ENCODE results near the gene NPBWR2.
"Not testable (repeated sequence)": the region's sequence is repeated elsewhere in the genome, so short reads cannot be mapped to it uniquely, and the experiment has no call there.

Gene NPBWR2

DNA sequence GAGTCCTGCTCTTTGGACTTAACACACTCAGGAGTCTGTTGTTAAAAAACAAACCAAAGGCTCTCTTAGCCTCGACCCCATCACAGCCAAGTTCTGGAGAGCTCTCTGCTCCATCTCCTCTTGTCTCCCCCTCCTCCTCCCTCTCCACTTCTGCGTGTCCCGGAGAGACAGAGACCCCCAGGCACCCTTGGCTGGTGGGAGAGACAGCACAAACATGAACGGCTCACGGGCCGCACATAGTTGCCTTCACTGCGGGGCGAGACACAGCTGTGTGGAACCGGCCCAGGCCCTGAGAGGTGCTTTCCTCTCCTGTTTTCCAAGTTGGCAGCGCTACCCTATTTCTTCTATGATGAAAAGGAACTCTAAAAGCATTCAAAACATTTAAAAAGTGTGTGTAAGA is 33.6 kb upstream of the NPBWR2 start:
- no peak for DNase-seq (ENCODE audit: extremely low read depth, low read depth)
- TF ChIP-seq, protein P1, sequence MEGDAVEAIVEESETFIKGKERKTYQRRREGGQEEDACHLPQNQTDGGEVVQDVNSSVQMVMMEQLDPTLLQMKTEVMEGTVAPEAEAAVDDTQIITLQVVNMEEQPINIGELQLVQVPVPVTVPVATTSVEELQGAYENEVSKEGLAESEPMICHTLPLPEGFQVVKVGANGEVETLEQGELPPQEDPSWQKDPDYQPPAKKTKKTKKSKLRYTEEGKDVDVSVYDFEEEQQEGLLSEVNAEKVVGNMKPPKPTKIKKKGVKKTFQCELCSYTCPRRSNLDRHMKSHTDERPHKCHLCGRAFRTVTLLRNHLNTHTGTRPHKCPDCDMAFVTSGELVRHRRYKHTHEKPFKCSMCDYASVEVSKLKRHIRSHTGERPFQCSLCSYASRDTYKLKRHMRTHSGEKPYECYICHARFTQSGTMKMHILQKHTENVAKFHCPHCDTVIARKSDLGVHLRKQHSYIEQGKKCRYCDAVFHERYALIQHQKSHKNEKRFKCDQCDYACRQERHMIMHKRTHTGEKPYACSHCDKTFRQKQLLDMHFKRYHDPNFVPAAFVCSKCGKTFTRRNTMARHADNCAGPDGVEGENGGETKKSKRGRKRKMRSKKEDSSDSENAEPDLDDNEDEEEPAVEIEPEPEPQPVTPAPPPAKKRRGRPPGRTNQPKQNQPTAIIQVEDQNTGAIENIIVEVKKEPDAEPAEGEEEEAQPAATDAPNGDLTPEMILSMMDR (IDR thresholded peaks at IDR 0.05; ENCODE audit: low read depth, low read length), result no peak

DNA sequence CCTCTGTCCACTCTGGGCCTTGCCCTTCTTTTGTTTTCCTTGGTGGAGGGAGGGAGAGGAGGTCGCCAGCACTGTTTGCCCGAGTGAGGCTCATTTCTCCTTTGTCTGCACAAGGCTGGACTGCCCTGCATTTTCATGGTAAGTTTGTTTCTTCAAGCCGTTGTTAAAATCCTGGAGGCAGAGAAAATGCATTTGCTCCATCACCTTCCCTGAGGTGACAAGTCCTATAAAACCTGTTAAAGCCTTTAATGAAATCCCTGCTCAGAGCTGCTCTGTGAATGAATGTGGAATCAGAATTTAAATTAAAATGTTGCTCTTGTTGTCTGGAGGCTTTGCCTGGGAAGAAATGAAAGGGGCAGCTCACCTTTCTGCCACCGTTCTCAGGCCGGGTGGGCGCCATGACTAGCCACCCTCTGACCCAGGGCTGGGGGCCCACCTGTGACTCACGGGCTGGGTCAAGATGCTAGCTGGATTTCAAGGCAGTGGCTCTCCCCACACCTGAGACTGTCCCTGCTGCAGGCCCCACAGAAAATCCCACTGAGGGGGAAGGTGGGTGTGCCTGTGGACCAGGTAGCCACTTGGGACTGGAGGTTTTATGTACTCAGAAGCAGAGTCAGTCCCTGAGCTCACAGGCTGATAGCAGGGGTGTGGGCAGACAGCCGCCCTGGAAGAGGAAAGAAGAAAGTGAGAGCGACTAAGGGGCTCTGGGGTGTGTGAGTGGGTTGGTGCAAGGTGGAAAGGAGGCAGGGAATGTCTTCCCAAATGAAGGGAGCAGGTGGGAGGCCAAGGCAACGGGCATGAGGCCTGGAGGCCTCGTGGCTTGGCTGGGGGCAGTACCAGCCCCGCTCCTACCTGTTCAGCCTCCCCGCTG is 32.9 kb upstream of the NPBWR2 start:
- DNase-seq (ENCODE audit: extremely low read depth, low read depth), result no peak
- TF ChIP-seq, protein P1 (IDR thresholded peaks at IDR 0.05; ENCODE audit: low read depth, low read length), result no peak

DNA sequence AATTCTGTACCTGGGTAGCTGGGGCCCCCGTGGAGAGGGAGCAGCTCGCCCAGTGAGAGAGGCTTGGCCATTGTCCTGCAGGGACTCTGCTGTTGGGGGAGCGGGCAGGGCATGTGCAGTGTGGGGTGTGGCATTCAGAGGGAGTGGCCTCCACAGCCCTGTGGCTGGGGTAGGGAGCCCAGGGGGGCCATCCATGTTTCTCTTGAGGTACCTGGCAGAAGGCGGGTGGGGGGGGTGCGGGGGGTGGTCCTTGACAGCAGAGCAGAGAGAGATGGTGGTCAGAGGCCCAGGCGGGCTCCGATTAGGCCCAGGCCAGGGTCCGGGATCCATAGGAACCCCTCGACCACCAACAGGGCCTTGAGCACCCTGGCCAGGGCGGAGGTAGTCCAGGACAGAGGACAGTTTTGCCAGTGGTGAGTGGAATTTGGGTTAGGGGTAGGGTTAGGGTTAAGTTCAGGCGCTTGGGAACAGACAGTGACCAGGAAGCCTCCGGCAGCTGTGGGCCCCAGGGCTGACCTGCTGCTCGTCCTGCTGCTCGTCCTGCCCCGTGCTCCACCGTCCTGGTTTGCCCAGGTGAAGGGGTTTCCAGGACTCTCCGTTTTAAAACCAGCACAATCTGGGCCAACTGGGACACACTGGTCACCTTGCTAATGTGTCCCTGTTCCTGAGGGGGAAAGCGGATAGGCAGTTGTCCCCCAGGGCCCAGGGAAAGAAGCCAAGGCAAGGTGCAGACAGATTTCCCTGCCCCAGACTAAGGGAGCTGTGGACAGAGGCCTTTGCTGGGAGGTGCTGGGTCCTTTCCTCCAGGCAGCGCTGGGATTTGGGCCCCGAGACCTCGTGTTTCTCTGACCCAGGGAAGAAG is 32.1 kb upstream of the NPBWR2 start:
- no peak for DNase-seq (ENCODE audit: extremely low read depth, low read depth)
- TF ChIP-seq, protein P1 (IDR thresholded peaks at IDR 0.05; ENCODE audit: low read depth, low read length), result no peak

DNA sequence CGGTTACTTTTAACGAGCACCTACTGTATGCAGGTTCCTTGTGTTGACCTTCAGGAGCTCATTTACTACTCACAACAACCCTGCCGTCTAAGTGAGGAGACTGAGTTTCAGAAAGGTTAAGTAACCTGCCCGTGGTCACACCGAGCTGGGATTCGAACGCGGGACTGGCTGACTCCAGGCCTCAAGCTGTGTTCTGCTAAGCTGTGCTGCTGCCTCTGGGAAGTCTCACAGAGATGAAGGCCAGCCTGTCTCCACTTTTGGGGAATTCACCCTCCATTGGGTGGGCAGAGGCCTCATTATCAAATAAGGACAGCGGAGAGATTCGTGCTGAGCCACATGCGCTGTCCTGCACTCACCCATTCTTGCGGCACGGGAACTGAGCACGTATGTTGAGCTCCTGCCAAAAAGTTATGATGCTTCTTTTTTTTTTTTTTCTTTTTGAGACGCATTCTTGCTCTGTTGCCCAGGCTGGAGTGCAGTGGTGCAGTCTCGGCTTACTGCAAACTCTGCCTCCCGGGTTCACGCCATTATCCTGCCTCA is 31.0 kb upstream of the NPBWR2 start:
- no peak for DNase-seq (ENCODE audit: extremely low read depth, low read depth)
- TF ChIP-seq, protein P1 (IDR thresholded peaks at IDR 0.05; ENCODE audit: low read depth, low read length), result no peak

DNA sequence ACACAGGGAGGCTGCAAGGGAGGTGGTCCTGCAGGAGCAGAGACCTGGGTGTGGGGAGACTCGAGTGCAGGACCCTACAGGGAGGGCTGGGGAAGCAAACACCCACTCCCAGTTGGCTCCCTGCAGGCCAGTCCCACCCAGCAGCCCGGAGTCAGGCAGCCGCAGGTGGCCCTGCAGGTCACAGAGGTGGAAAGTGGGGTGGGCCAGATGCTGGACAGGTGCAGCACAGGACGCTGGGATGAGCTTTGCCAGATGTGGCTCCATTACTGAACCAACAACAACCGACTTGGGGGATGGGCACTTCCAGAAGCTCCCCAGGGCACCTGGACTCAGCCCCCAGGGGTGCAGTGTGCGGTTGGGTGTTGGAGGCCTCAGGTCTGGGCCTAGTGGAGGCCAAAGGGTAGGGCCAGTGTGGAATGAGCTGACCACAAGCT is 30.2 kb upstream of the NPBWR2 start:
- TF ChIP-seq, protein P1 (IDR thresholded peaks at IDR 0.05; ENCODE audit: low read depth, low read length), result no peak
- no peak for DNase-seq (ENCODE audit: extremely low read depth, low read depth)

DNA sequence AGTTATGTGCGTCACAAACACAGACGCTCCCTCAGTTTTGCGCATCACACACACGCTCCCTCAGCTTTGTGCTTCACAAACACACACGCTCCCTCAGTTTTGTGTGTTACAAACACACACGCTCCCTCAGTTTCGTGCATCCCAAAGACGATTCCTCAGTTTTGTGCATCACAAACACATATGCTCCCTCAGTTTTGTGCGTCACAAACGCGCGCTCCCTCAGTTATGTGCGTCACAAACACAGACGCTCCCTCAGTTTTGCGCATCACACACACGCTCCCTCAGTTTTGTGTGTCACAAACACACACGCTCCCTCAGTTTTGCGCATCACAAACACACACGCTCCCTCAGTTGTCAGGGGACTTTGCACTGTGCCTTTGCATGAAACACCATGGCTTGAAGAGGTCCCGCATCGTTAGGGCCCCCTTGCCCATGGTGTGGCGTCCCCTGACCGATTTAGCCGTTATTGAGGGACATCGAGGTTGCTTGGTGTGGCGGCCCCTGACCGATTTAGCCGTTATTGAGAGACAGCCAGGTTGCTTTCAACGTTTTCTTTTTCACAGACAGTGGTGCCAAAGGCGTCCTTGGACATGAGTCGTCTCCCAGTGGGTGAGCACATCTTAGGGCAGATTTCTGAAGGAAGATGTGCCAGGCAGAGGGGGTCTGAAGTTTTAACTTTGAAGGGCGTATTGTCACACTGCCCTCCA is 28.8 kb upstream of the NPBWR2 start:
- TF ChIP-seq, protein P1 (IDR thresholded peaks at IDR 0.05; ENCODE audit: low read depth, low read length), result no peak
- DNase-seq (ENCODE audit: extremely low read depth, low read depth), result no peak

DNA sequence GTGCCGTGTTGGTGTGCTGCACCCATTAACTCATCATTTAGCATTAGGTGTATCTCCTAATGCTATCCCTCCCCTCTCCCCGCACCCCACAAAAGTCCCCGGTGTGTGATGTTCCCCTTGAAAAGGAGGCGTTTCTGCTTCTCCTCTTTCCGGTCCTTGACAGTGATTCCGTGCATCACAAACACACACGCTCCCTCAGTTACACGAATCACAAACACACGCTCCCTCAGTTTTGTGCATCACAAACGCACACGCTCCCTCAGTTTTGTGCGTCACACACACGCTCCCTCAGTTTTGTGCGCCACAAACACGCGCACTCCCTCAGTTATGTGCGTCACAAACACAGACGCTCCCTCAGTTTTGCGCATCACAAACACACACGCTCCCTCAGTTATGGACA is 27.4 kb upstream of the NPBWR2 start:
- not testable (repeated sequence) for DNase-seq (ENCODE audit: extremely low read depth, low read depth)
